Activated CD4-positive, alpha-beta T cell treated with anti-CD3 and anti-CD28 coated beads for 1 hour (primary cell): Measurements from ENCODE around the gene ZNF521.
"Not testable (repeated sequence)": the region's sequence is repeated elsewhere in the genome, so short reads cannot be mapped to it uniquely, and the experiment has no call there.

ENCODE experiments used
- DNase-seq: peaks from one replicate; pipeline ENCODE4 v3.0.0-alpha.2; 2020

The ZNF521 gene

DNA sequence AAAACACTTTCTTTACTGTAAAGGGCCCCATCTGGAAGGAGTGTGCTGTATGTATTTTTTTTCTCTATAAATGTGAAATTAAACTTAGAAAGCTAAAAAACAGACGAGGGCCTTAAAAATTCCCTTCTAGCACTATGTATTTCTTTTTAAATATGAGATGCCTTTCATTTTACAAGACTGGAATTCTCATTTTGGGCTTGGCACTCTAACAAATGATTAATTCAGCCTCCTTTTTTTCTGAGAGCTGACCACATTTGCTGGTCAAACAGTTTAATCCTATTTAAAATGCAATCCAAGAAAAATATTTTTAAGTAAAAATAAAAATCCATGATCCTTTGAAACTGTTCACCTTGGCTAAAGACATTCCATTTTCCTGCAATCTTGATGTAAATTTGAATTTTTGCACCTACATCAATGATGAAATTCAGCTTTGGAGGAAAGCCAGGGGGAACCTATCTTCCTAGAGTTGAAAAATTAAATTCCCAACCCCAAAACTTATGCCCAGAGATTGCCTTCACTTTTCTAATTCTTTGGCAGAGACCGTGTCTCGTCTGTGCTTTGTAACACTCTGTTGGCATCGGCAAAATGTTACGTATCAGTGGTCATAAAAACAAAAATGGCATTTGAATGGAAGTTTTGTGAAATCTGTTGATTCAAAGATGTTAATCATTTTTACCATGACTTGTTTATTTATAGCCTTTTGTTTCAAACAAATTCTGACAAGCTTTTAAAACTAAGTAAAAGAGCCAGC is 284.5 kb downstream of the ZNF521 start:
- no peak for DNase-seq

DNA sequence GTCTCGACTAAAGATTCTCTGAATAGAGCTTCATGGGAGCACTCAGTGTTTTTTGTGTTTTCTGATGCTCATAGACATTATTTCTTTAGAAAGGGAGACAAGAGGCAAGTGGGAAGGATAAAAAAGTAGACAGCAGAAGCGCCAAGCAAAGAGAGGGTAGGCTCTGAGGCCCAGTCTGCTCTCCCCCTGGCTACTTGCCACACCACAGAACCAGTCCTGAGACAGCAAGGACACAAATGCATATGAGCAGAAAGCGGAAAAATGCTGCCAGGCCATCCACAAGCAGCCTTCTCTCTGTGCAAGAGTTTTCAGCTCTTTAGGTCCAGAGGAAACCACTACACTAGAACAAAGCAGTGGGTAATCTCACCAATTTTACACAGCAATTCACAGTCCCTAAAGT is 285.4 kb downstream of the ZNF521 start:
- DNase-seq = no peak

DNA sequence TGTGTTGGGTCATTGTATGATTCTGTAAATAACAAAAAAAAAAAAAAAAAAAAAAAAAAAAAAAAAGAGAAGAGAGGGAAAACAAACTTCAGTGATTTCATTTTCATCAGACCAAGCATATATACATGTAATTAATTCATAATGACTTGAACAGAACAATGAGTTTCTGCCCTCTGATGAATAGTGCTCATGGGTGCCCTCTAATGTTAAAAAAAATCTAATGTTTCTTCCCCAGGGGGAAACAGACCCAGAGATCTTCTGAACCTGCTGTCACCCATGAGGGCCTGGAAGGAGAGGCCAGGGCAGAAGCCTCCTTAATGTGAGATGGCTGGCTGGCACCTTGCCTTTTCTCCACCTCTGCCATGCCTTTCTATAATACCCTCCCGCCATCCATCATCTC is 289.2 kb downstream of the ZNF521 start:
- no peak for DNase-seq

DNA sequence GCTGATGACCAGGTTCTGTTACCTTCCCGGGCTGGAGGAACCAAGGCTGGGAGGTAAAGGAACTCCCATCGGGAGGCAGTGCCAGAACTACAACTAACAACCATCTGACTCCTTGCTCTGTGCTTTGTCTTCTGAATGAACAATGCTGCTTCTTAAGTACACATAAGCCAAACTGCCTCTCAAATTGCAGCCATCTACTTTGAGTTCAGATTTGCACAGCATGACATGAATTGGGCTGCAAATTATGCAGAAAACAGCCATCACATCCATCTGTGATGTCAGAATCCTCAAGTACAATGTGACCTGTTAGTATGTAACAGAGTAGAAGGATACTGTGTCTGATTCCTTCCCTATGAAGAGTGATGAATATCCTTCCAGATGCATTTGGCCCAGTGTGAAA is 290.6 kb downstream of the ZNF521 start:
- no peak for DNase-seq

DNA sequence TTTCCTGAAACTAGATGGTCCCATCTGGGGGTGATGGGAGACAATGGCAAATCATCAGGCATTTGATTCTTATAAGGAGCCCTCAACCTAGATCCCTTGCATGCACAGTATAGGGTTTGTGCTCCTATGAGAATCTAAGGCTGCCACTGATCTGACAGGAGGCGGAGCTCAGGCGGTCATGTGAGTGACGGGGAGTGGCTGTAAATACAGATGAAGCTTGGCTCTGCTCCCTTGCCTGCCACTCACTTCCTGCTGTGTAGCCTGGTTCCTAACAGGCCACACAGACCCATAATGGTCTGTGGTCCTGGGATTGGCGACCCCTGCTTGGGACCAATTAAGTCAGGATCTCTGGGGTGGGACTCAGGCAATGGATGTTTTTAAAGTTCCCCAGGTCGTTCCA is 293.4 kb downstream of the ZNF521 start:
- no peak for DNase-seq

DNA sequence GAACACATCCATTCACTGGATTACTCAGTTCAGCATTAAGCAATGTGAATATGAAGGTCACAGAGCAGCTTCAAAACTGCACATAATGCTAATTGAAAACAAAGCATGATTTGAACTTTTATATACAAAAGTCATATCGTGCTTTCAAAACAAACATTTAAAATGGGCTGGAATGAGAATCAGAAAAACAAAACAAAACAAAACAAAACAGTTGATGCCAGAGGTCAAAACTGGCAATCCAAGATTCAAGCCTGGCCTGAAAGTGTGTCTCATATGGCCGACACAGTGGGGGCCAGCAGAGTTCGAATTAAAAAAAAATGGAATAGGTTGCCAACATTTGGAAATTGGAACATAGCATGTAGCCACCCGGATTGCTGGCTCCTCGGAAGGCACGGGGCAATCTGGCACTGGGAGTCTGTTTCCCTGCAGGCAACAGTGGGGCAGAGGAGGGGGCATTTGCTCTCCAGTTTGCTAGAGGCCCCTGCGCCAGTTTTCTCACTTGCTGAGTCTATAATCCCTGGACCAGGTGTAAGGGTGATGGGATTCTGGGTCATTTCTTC is 294.4 kb downstream of the ZNF521 start:
- DNase-seq = no peak

DNA sequence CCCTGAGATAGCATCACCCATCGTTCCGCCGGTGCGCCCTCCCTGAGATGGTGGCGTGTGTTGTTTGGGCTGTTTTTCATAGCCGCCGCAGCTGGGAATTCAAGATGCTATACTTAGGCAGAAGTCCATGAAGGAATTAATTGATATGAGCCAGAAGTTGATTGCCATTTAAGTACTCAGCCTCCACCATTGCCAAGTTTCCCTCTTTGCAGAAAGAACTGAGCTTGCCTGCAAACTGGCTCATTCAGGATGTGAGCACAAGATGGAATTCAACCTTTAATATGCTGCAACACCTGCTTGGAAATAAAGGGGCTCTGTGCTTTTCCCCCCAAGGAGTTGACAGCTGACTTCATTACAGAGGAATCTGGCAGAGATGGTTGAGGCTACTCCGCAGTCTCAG is 295.5 kb downstream of the ZNF521 start:
- DNase-seq = no peak

DNA sequence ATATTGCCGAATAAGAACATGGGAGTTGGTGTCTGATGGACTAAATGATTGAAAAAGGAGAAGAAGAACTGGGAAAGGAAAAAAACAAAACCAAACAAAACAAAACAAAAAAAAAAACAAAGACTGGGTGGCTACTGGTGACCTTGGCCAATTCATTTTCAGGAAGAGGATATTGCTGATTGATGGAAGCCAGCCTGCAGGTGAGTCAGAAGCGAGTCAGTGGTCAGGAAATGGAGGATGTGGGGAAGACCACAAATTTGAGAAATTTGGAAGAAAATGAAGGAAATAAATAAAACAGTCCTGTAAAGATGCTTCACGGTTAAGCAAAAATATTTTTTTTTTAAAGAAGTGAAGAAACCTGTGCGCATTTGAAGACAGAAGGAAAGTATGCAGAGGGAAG is 296.9 kb downstream of the ZNF521 start:
- no peak for DNase-seq

DNA sequence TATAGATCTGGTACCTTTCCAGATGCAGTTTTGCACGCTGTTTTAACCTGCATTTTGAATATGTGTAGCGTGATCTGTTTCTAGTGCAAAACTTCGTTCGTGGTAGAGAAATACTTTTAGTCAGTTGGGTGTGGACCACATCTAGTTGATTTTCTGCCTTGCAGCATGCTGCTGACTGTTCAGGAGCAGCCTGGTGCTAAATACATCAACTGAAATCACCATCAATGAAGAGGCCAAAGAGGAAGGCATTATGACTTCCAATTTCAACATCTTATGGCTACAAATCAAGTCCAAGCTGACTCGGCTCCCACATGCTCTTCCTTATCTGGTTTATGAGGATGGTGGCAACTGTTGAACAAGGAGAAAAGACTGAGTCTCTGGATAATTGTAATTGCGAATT is 298.5 kb downstream of the ZNF521 start:
- DNase-seq = no peak

DNA sequence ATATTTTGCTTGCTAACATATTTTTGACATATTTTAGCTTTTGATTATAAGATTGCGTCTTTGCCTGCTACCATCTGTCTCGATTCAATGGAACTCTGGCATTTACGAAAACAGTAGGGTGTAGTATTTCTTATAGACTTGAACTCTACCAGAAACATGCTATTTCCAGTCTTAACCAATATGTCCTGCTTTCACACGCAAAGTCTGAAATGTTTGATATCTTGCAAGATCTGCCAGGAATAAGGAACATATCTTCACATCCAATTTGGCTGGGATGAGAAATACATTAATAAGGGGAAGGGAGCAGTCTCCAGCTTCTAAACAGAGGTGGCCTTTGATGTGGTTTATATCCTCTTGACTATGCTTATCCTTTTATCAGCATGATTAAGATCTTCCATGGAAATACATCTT is 299.4 kb downstream of the ZNF521 start:
- DNase-seq = no peak

DNA sequence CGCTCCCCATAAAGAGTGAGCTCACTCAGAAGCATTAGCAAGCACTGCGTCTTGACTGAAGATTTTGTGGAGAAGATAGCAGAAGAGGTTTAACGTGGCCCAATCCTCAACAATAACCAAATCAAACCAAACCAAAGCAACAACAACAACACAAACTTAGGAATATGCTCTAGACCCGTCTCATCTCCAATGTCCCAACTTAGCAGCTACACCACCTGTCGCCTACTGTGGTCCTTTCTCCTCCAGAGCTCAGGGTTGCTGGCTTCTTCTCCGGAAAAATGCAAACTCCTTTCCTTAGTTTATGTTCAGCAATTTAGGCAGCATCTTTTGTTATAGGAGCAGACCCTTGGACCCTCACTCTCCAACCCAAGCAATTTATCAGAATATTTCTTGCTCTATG is 301.4 kb downstream of the ZNF521 start:
- no peak for DNase-seq

DNA sequence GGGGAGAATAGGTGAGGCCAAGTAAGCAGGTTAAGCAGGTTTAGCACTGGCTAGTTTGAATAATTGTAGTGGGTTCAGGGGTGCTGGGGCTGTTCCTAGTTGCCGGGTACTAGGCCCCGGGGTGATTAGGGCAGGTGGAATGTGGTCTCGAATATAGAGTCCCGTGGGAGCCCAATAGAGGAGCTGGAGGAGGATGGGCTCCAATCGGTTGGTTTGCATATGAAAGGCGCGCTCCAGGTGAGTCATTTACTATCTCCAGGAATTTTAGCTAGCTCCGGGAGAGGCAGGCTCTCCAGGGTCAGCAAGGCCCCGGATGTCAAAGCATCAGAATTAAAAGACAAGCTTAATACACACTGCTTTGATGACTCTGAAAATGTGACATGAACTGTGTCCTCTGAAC is 304.0 kb downstream of the ZNF521 start:
- no peak for DNase-seq

DNA sequence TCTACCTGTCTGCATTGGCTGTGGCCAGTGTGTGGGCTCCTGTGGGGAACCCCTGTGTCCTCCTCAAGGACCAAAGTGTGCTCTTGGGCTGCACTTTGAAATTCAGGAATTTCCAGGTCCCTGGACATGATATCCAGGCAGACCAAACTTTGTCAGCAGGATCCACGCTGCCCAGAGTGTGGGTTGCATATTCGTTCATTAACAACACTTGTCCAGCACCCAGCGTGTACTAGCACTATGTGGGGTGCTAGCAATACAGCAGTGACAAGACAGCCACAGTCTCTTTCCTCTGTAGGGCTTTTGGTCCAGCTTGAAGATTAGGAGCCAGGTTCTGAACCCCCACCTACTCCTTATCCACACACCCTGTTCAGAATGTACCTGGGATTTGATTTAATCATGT is 304.5 kb downstream of the ZNF521 start:
- no peak for DNase-seq

DNA sequence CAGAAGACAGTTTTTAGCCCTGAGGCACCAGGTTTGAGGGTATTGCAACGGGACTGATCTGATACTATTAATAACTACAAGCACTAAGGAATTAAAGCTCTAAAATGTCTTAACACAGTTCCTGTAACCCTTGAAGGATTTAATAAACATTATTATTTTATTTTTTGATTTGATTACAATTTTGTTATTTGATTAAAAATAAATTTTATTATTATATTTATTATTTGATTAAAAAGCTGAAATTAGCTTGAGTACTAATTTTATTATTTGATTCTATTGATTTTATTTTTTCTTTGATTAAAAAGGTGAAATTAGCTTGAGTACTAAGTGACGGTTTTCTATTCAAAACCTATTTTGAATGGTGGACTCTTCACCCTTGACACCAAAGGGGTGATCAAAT is 307.3 kb downstream of the ZNF521 start:
- no peak for DNase-seq

DNA sequence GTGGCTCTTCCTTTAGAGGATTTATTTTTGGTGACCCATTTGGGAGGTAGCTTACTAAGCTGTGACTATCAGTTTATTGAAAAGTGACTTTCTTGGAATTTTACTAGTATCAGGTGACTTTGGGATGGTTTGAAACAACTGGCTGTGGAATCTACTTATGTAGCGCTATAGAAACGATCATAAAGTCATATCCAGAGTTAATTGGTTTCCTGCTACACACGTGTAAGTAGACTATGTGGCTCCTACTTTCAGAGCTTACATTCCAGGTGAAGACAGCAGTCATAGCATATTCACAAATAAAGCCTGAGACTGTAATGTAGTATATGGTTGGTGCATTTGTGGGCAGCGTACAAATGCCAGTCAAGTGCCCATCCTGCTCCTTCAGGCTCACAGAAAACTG is 308.9 kb downstream of the ZNF521 start:
- no peak for DNase-seq

DNA sequence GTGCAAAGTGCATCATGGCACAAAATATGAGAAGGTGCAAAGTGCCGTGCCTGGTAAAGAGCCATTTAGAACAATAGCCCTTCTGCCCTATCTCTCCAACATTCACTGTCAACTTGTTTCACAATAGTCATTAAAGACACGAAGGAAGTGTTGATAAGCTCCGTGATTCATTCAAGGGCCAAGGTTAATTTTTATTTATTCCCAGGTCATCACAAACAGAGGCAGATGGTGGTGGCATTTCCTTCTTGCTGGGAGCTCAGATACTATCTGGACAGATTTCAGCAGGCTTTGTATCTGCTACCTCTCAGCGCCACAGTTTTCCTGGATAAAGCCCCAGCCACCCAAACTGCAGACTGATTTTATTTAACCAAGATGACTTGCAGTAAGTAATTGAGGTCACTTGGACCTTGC is 309.3 kb downstream of the ZNF521 start:
- no peak for DNase-seq

DNA sequence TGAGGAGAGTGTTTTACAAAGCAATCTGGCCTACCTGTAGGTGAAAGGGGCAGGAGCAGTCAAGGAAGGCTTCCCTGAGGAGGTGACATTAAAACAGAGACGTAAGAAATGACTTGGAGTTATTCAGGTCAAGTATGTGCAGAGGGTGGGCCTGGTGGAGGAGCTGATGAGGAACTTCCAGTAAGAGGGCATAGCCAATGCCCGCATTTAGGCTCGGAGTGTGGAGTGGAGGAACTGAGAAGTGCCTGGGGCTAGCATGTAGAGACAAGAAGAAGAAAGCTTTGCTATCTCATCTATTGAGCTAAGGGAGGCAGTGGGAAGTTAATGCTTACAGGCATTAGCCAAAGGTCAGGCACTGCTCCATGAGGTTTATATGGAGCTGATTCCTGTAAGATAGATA is 312.2 kb downstream of the ZNF521 start:
- DNase-seq = no peak

DNA sequence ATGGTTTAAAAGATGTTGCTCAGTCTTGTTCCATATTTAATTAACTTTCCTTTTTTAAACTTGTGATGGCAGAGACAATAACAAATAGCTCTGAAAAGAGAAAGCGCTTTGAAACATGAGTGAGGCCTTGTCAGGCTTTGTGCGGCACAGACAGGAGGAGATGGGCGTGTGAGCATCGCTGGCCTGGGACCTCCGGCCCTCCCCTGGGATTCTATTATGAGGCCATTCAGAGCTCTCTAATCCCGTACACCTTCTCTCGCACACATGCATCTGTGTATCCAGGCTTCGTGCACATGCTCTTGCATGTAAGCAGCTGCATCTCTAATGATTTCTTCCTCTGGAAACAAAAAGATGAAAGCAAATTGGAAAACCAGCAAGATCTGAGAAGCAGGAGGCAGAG is 313.7 kb downstream of the ZNF521 start:
- no peak for DNase-seq

DNA sequence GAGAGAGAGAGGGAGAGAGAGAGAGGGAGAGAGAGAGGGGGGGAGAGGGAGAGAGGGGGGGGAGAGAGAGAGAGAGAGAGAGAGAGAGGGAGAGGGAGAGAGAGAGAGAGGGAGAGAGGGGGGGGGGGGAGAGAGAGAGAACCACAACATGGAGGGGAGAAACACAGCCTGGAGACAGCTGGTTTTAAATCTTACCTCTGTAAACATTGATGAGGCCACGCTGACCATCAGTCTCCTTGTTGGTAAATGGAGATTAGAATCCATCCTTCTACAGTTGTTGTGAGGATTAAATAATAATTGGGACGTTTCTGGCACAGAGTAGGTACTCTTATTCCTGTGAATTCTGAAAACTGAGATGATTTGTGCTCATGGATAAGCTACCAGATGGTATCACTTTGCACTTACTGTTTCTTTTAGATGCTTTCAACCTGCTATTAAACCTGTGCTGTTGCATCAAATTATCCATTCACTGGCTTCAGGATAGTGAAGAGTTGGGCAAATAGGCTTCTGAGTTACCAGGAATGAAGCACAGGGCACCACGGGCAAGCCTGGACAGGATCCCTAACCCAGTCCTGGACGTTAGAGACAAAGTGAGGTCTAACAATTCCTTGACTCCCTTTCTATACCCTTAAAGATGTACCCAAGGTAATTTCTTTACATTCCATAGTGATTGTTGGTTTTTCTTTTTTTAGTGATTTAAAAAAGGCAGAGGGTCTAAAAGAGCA is 318.1 kb downstream of the ZNF521 start:
- no peak for DNase-seq

DNA sequence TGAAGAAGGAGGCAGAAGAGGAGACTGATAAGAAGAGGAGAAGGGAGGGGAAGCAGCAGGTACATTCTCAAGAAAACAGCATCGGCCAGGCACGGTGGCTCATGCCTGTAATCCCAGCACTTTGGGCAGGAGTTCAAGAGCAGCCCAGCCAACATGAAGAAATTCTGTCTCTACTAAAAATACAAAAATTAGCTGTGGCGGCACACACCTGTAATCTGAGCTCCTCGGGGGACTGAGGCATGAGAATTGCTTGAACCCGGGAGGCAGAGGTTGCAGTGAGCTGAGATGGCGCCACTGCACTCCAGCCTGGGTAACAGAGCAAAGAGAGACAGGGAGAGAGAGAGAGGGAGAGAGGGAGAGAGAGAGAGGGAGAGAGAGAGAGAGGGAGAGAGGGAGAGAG is 318.8 kb downstream of the ZNF521 start:
- not testable (repeated sequence) for DNase-seq

DNA sequence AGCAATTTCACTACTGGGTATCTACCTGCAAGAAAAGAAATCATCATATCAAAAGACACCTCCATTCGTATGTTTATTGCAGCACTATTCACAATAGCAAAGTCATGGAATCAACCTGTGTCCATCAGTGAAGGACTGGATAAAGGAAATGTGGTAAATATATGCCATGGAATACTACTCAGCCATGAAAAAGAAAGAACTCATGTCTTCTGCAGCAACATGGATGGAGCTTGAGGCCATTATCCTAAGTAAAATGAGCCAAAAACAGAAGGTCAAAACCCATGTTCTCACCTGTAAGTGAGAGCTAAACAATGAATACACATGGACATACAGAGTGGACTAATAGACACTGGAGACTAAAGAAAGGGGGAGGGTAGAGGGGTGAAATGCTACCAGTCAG is 322.2 kb downstream of the ZNF521 start:
- DNase-seq = no peak

DNA sequence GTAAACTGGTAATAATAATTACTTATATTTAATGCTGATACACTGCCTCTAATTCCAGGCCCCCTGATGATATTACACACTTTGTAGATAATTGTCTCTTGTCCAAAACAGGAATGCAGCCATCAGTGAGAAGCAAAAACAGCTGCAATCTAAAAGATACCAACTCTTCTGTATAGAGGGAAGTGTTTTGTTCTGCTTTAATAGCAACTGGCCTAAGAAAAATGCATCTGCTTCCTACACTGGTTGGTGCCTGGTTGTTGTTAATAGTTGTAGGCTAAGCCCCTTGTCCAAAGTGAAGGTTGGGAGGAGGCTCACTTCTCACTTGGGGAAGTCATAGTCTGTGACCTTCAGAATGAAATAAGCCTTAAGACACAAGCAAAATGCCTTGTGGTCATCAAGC is 332.0 kb downstream of the ZNF521 start:
- DNase-seq = no peak

DNA sequence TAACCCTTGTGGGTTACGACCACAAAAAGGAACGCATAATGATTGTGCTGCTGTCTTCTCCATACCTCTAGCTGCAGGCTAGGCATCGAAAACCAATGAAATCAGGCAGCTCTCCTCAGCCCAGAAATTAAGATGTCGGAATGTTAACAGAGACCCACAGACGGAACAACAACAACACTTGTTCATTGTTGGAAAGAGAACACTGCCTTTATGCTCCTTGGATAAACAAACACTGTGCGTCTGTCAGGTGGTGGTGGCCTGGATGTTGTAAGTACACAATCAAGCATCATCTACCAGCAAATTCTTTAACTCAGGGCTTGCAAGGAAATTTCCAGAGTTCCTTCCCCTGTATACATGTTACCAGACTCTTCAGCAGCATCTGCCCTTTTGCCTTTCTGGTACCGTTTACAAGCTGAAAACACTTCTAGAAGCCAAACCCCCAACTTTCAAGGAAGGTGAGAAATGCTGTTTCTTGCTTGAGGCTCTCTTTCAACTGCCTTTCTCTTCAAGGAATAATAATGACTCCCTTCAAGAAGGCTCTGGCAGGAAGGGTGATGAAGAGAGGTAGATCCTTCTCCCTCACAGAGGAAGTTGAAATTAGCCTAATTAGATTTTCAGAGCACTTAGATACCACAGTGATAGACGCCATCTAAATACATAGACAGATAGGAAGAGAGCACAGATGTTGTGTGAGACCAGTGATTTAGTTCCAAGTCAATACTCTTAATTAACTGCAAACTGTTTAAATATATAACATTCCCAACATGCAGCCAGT is 332.7 kb downstream of the ZNF521 start:
- DNase-seq = no peak

DNA sequence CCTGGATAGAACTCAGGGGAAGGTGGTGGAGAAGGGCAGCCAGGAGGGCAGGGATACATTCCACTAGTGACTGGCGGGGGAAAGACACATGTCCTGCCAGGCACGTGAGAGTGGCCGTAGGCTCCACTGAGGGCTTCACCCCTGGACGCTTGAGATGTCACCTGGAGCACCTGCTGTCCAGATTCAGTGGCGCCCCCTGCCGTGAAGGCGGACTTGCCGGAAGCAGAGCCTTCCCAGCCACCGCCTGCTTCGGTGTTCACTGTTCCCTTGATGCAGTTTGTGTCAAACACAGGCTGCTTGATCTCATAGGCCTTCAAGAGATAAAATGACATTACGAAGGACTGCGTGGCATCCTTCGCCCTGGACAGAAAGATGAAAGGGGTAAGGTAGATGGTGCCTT is 335.3 kb downstream of the ZNF521 start:
- no peak for DNase-seq
